Mesendoderm (in vitro differentiated cells): ENCODE data around the gene SNX18.
A peak's percentile ranks its signal among the peaks of the same experiment; 100 is the strongest.
"Not testable (repeated sequence)": the region's sequence is repeated elsewhere in the genome, so short reads cannot be mapped to it uniquely, and the experiment has no call there.

Experiments used
- DNase-seq: peaks from one replicate; pipeline ENCODE4 v3.0.0; 2013
- H2AK5ac ChIP-seq: 2 replicates; pipeline ENCODE4 v1.6.1; 2013; ENCODE audit warnings: low read length, inconsistent platforms
- H2BK120ac ChIP-seq: 2 replicates; pipeline ENCODE4 v1.6.1; 2013; ENCODE audit warnings: low read depth, mild to moderate bottlenecking, low read length, moderate library complexity, mixed read lengths
- H2BK15ac ChIP-seq: replicated peaks from 2 replicates; pipeline ENCODE4 v1.6.1; 2013; ENCODE audit warnings: low read depth, mild to moderate bottlenecking, moderate library complexity
- H2BK5ac ChIP-seq: 2 replicates; pipeline ENCODE4 v1.6.1; 2013; ENCODE audit warnings: low read length, inconsistent platforms
- H3K18ac ChIP-seq: 2 replicates; pipeline ENCODE4 v1.6.1; 2013; ENCODE audit warnings: mild to moderate bottlenecking, low read length, mixed read lengths
- H3K23ac ChIP-seq: one replicate; pipeline ENCODE4 v1.6.1; 2013; ENCODE audit warnings: low read length
- H3K27ac ChIP-seq: 2 replicates; pipeline ENCODE4 v1.5.1; 2013; ENCODE audit warnings: low read depth, mild to moderate bottlenecking, inconsistent platforms, low read length, moderate library complexity
- H3K27me3 ChIP-seq: 2 replicates; pipeline ENCODE4 v1.6.1; 2013; ENCODE audit warnings: low read length, control low read depth, mild to moderate bottlenecking, inconsistent platforms; ENCODE audit not compliant: insufficient read depth, poor library complexity
- H3K36me3 ChIP-seq: 2 replicates; pipeline ENCODE4 v1.6.1; 2013; ENCODE audit warnings: low read length, inconsistent platforms; ENCODE audit not compliant: control insufficient read depth, insufficient read depth
- H3K4ac ChIP-seq: one replicate; pipeline ENCODE4 v1.6.1; 2013; ENCODE audit warnings: low read depth, mild to moderate bottlenecking, low read length, moderate library complexity
- H3K4me1 ChIP-seq: 2 replicates; pipeline ENCODE4 v1.6.1; 2013; ENCODE audit warnings: low read depth, low read length, inconsistent platforms; ENCODE audit not compliant: control insufficient read depth
- H3K4me2 ChIP-seq: 2 replicates; pipeline ENCODE4 v1.6.1; 2013; ENCODE audit warnings: low read length
- H3K4me3 ChIP-seq: 2 replicates; pipeline ENCODE4 v1.5.1; 2013; ENCODE audit warnings: mild to moderate bottlenecking, low read length
- H3K56ac ChIP-seq: one replicate; pipeline ENCODE4 v1.6.1; 2013; ENCODE audit warnings: low read length
- H3K79me1 ChIP-seq: 2 replicates; pipeline ENCODE4 v1.6.1; 2013; ENCODE audit warnings: low read length, inconsistent platforms
- H3K79me2 ChIP-seq: 2 replicates; pipeline ENCODE4 v1.6.1; 2013; ENCODE audit warnings: mild to moderate bottlenecking, low read length; ENCODE audit not compliant: control insufficient read depth, insufficient read depth
- H3K9ac ChIP-seq: 2 replicates; pipeline ENCODE4 v1.6.1; 2013; ENCODE audit warnings: low read length, inconsistent platforms
- H4K5ac ChIP-seq: one replicate; pipeline ENCODE4 v1.6.1; 2013; ENCODE audit warnings: low read length
- H4K8ac ChIP-seq: one replicate; pipeline ENCODE4 v1.6.1; 2013; ENCODE audit warnings: low read depth, mild to moderate bottlenecking, control low read depth, low read length, moderate library complexity
- WGBS: extraction: QIAGEN DNeasy Blood & Tissue Kit; methylation state at CpG from one replicate; pipeline ENCODE4 v1.1.7; 2013; ENCODE audit warnings: low lambda C conversion rate, missing lambda C conversion rate; ENCODE audit not compliant: insufficient coverage; ENCODE audit errors: extremely low coverage; 5-methylcytosine and 5-hydroxymethylcytosine counted together

SNX18 gene

GRCh38 chr5:54476682-54477081, 40.9 kb upstream of the SNX18 start:
- Histone ChIP-seq H3K4me3 (no peak overlapping the region), H3K9ac (no peak overlapping the region), H2AK5ac (no peak overlapping the region), H3K4me1 (no peaks in the 10 kb centered on the region), H4K5ac (no peak overlapping the region), H4K8ac (no peak overlapping the region), H2BK120ac (no peak overlapping the region), H3K18ac (no peak overlapping the region), H3K4me2 (no peak overlapping the region), H3K79me1 (no peaks in the 10 kb centered on the region), H2BK15ac (no peak overlapping the region), H3K27ac (no peak overlapping the region), H3K23ac (no peak overlapping the region), H3K56ac (no peak overlapping the region), H3K4ac (no peak overlapping the region), H3K36me3 (no peaks in the 10 kb centered on the region), H3K27me3 (no peaks in the 10 kb centered on the region), H3K79me2 (no peaks in the 10 kb centered on the region), H2BK5ac (no peak overlapping the region)
- no CpG with 5 or more reads among the region's 2 CpGs for WGBS
- DNase-seq, result no peak

DNA sequence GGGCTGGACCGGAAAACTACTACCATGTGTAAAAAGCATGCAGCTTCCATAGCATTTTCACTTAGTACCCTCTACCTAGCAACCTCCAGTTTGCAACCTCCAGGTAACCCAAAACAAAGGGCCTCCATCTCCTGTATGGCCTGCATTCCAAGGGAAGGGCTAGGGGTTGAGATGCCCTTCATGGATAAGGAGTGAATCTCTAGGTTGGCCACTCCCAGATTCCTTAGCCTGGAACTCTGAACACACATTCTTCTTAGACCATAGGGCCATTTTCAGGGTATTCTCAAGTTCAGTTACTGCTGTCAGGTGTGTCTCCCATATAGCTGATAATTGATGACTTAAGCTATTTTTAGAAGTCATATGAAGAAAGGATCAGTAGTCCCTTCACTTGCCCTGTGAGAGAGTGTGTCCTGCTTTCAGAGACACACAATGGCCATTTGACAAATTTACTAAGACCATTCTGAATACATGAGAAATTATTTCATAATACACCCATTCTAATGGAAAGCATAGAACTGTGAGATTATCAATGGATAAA, 39.5 kb upstream of the SNX18 start:
- Histone ChIP-seq H3K36me3 (no peaks in the 10 kb centered on the region), H3K18ac (no peak overlapping the region), H2BK5ac (no peak overlapping the region), H3K4me1 (no peaks in the 10 kb centered on the region), H2BK15ac (no peak overlapping the region), H3K27me3 (no peaks in the 10 kb centered on the region), H3K4me3 (no peak overlapping the region), H3K9ac (no peak overlapping the region), H3K23ac (no peak overlapping the region), H3K27ac (no peak overlapping the region), H2BK120ac (no peak overlapping the region), H3K4me2 (no peak overlapping the region), H3K79me1 (no peaks in the 10 kb centered on the region), H3K79me2 (no peaks in the 10 kb centered on the region), H4K8ac (no peak overlapping the region), H3K4ac (no peak overlapping the region), H4K5ac (no peak overlapping the region), H3K56ac (no peak overlapping the region), H2AK5ac (no peak overlapping the region)
- peak; percentile 33 for DNase-seq
- WGBS, result no CpG with 5 or more reads among the region's 1 CpG

- Histone ChIP-seq H2AK5ac (no peak overlapping the region), H3K18ac (no peak overlapping the region), H2BK120ac (no peak overlapping the region), H3K79me1 (no peaks in the 10 kb centered on the region), H3K27me3 (no peaks in the 10 kb centered on the region), H3K4me1 (no peaks in the 10 kb centered on the region), H3K4me3 (no peak overlapping the region), H2BK15ac (no peak overlapping the region), H2BK5ac (no peak overlapping the region), H3K4ac (no peak overlapping the region), H3K56ac (no peak overlapping the region), H3K23ac (no peak overlapping the region), H3K9ac (no peak overlapping the region), H3K4me2 (no peak overlapping the region), H3K36me3 (no peaks in the 10 kb centered on the region), H3K79me2 (no peaks in the 10 kb centered on the region), H4K5ac (no peak overlapping the region), H4K8ac (no peak overlapping the region), H3K27ac (no peak overlapping the region)
- no peak for DNase-seq
Observed at GRCh38 chr5:54480296-54480695, 37.3 kb upstream of the SNX18 start.

GRCh38 chr5:54484219-54484894, 33.2 kb upstream of the SNX18 start:
- no CpG with 5 or more reads among the region's 5 CpGs for WGBS
- Histone ChIP-seq H3K56ac (no peak overlapping the region), H2BK15ac (no peak overlapping the region), H3K9ac (no peak overlapping the region), H2BK120ac (no peak overlapping the region), H3K23ac (no peak overlapping the region), H3K27me3 (no peaks in the 10 kb centered on the region), H3K18ac (no peak overlapping the region), H4K5ac (no peak overlapping the region), H3K79me2 (no peaks in the 10 kb centered on the region), H3K4me2 (no peak overlapping the region), H4K8ac (no peak overlapping the region), H3K4me1 (no peaks in the 10 kb centered on the region), H3K4me3 (no peak overlapping the region), H2AK5ac (no peak overlapping the region), H3K36me3 (no peaks in the 10 kb centered on the region), H2BK5ac (no peak overlapping the region), H3K4ac (no peak overlapping the region), H3K79me1 (no peaks in the 10 kb centered on the region), H3K27ac (no peak overlapping the region)
- no peak for DNase-seq

DNA sequence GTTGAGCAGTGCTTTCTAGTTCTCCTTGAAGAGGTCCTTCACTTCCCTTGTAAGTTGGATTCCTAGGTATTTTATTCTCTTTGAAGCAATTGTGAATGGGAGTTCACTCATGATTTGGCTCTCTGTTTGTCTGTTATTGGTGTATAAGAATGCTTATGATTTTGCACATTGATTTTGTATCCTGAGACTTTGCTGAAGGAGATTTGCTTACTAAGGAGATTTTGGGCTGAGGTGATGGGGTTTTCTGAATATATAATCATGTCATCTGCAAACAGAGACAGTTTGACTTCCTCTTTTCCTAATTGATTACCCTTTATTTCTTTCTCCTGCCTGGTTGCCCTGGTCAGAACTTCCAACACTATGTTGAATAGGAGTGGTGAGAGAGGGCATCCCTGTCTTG, 31.9 kb upstream of the SNX18 start:
- H3K23ac ChIP-seq, H2BK15ac ChIP-seq, H3K4me1 ChIP-seq, H3K79me2 ChIP-seq, H3K9ac ChIP-seq, H4K8ac ChIP-seq, H2BK120ac ChIP-seq, H3K4me3 ChIP-seq, H2AK5ac ChIP-seq, H3K27ac ChIP-seq, H4K5ac ChIP-seq, DNase-seq, H3K27me3 ChIP-seq, H2BK5ac ChIP-seq, H3K4ac ChIP-seq, H3K79me1 ChIP-seq, H3K56ac ChIP-seq, H3K18ac ChIP-seq, H3K4me2 ChIP-seq, H3K36me3 ChIP-seq: not testable (repeated sequence)

GRCh38 chr5:54489648-54489979, 27.9 kb upstream of the SNX18 start:
- H3K79me2 ChIP-seq, DNase-seq, H2BK15ac ChIP-seq, H3K27me3 ChIP-seq, H3K9ac ChIP-seq, H3K4me2 ChIP-seq, H3K18ac ChIP-seq, H2BK120ac ChIP-seq, H2BK5ac ChIP-seq, H3K23ac ChIP-seq, H3K4me3 ChIP-seq, H4K8ac ChIP-seq, H3K56ac ChIP-seq, H3K27ac ChIP-seq, H3K4me1 ChIP-seq, H3K79me1 ChIP-seq, H3K36me3 ChIP-seq, H3K4ac ChIP-seq, H2AK5ac ChIP-seq, H4K5ac ChIP-seq: not testable (repeated sequence)
- WGBS, result no CpG with 5 or more reads among the region's 2 CpGs
